Epithelial cell of proximal tubule (primary cell): ENCODE results near the gene CRYGD. TPM values are rescaled to one million over a fixed set of nuclear protein-coding genes. Genes with fewer than 3 reads are reported as not detected.
"Not testable (repeated sequence)": the region's sequence is repeated elsewhere in the genome, so short reads cannot be mapped to it uniquely, and the experiment has no call there.

Experiments
- DNase-seq: peaks from one replicate; pipeline ENCODE4 v3.0.0-alpha.2; 2011; ENCODE audit warnings: low read depth
- H3K4me3 ChIP-seq: 2 replicates; pipeline ENCODE4 v1.5.1; 2011; ENCODE audit warnings: low read depth, mild to moderate bottlenecking, low read length
- total RNA-seq: library from RNA; depleted of rRNA; stranded (reverse); fragments of >200 nt; gene quantifications from 2 replicates; pipeline ENCODE4 v1.2.3, GENCODE V29; 2015
- TF ChIP-seq, protein P1 (sequence below): conservative IDR thresholded peaks from 2 replicates; pipeline ENCODE4 v1.5.1; 2012; ENCODE audit warnings: low read depth, mild to moderate bottlenecking, low read length

Gene CRYGD
- total RNA-seq, 1 donor from 2014 or later, result not detected

DNA sequence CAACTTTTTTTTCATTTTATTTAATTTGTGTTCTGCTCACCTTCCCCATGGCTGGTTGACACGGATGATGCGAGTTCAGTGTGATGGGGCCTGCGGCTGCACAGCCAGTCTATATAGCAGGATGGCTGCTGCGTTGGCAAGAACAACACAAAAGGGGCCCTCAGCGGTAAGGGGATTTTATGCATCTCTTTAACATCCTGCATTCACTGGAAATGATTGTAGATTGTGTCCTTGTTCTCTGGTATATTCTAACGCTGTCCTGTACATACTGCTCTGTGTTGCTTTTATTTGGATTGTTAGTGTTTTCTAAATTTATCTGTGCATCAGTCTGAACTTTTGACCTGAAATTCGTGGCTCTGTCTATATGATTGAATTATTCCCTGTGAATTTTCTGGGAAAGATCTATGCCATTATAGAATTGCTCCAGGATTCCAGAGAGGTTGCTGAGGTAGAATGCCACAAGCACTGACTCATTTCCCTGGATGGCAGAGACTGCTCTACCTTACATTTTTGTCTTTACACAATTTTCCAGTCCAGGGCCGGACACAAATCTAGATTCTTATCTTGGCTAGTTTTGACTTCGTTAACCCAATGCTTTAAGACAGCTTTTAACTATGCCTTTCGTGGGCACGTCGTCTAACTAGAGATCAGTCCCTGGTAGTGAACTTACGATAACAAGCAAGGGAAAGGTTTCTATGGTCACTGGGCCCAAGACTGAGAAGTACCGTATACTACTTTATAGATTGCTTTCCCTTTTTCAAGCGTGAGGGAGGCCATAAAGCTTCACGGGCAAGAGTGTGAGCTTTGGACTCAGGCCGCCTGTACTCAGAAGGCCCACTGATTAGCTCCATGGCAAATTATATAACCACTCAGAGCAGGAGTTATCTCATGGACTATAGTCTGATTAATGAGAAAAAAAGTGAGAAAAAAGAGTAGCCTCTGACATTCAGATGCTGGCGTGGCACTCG is 5.7 kb upstream of the CRYGD start, which contains the start of gene CRYGC:
TSS of gene CRYGC (minus strand) at position 85 of the 968 bp plus-strand sequence. CDS start at position 49, 36 bp downstream.
- TF ChIP-seq, protein P1, sequence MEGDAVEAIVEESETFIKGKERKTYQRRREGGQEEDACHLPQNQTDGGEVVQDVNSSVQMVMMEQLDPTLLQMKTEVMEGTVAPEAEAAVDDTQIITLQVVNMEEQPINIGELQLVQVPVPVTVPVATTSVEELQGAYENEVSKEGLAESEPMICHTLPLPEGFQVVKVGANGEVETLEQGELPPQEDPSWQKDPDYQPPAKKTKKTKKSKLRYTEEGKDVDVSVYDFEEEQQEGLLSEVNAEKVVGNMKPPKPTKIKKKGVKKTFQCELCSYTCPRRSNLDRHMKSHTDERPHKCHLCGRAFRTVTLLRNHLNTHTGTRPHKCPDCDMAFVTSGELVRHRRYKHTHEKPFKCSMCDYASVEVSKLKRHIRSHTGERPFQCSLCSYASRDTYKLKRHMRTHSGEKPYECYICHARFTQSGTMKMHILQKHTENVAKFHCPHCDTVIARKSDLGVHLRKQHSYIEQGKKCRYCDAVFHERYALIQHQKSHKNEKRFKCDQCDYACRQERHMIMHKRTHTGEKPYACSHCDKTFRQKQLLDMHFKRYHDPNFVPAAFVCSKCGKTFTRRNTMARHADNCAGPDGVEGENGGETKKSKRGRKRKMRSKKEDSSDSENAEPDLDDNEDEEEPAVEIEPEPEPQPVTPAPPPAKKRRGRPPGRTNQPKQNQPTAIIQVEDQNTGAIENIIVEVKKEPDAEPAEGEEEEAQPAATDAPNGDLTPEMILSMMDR, result no peak
- DNase-seq, result no peak
- H3K4me3 ChIP-seq, result no peak within 1 kb of the TSS

- TF ChIP-seq, protein P1, result no peak
- H3K4me3 ChIP-seq, result no peak overlapping the region
- no peak for DNase-seq
Observed at GRCh38 chr2:208128136-208128535, 3.8 kb upstream of the CRYGD start.

DNA sequence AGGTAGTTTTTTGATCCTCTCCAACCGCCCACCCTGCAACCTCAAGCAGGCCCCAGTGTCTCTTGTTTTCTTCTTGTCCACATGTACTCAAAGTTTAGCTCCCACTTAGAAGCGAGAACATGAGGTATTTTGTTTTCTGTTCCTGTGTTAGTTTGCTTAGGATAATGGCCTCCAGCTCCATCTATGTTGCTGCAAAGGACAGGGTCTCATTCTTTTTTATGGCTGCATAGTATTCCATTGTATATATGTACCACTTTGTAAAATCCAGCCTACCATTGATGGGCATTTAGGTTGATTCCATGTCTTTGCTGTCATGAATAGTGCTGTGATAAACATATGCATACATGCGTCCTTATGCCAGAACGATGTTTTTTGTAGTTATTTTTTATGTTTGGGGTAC is 2.8 kb upstream of the CRYGD start:
- no peak overlapping the region for H3K4me3 ChIP-seq
- TF ChIP-seq, protein P1, result no peak
- DNase-seq, result no peak

DNA sequence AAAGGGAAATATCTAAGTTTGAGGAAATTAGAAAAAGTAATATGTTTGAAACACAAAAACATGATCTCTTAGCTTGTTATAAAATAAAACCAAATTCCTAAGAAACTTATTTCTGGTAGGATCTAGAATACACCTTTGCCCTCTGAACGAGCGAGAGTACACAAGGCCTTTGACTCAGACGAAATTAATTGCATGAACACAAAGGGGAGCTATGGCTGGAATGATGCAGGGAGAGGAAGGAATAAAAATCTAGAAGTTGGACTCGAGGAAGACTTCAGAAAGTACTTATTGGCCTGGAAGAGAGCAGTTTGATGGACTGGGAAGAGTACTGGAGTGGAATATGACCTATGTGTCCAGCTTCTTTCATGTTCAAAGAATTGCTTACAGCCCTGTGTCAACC is 927 bp upstream of the CRYGD start:
- TF ChIP-seq, protein P1, result no peak
- no peak overlapping the region for H3K4me3 ChIP-seq
- DNase-seq, result no peak

DNA sequence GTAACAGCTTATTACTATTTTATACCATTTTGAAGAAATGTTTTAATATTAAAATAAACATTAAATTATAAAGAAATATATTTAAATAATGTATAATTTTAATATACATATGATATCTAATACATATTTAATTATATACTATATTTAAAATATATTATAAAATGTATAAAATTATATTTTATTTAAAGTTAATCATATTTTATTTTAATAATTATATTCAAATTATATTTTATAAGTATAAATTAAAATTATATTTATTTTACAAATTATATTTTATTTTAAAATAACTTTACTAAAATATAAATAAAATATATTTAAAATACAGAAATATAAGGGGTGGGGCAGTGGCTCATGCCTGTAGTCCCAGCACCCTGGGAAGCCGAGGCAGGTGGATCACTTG is 2.1 kb downstream of the CRYGD start:
- TF ChIP-seq, protein P1, result no peak
- H3K4me3 ChIP-seq, result no peak overlapping the region
- no peak for DNase-seq

- TF ChIP-seq, protein P1, result no peak
- H3K4me3 ChIP-seq, result no peak overlapping the region
- no peak for DNase-seq
Observed at GRCh38 chr2:208118918-208119317, 5.4 kb downstream of the CRYGD start.

DNA sequence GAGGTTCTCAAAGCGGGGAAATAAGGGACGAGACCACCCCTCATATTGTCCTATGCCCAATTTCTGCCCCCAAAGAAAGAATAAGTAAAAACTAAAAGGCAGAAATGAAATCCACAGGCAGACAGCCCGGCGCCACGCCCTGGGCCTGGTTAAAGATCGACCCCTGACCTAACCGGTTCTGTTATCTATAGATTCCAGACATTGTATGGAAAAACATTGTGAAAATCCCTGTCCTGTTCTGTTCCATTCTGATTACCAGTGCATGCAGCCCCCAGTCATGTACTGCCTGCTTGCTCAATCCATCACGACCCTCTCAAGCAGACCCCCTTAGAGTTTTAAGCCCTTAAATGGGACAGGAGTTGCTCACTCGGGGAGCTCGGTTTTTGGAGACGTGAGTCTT is 6.9 kb downstream of the CRYGD start:
- not testable (repeated sequence) for DNase-seq, H3K4me3 ChIP-seq
